Sciatic nerve (tissue), 2 donors: ENCODE measurements around the gene GCNT2. TPM values are rescaled to one million over a fixed set of nuclear protein-coding genes. Genes with fewer than 3 reads are reported as not detected.
"Not testable (repeated sequence)": the region's sequence is repeated elsewhere in the genome, so short reads cannot be mapped to it uniquely, and the experiment has no call there.

ENCODE experiments used
- ATAC-seq: fragments of 200-7000 bp; cut with Tn5 transposase; one replicate; pipeline ENCODE4 v1.9.1; 2020; ENCODE audit warnings: mild to moderate bottlenecking, moderate library complexity
- DNase-seq: peaks from one replicate; pipeline ENCODE4 v3.0.0-alpha.2; 2020; ENCODE audit warnings: low spot score
- intact Hi-C: fragments of 100-400 bp; cut with DNase I; formaldehyde crosslinking; loops from one replicate; pipeline ENCODE4 v1.14.2; 2022
- total RNA-seq: library from RNA; stranded (reverse); fragmentation: NEBNext Ultra II Directional; extraction: Animal tissue kit (Norgen Biotek cat#: 25700); gene quantifications from one replicate; pipeline ENCODE4 v1.2.1, GENCODE V29; 2021
- donor health status: DM: no; HTN: no; CAD: no.
- donor health status: DM: no; HTN: no; CAD: no.

GCNT2 gene
- total RNA-seq, 1 donor from 2014 or later: 2.6 TPM

GRCh38 chr6:10565913-10566312, 44.8 kb downstream of the GCNT2 start:
- DNase-seq: no peak
- no peak for ATAC-seq
- intact Hi-C loops: no loop called here

- intact Hi-C loops: no loop called here
- ATAC-seq (no peak), DNase-seq (no peak)
Measured at GRCh38 chr6:10567256-10568026, 46.3 kb downstream of the GCNT2 start.

GRCh38 chr6:10569392-10570127, 48.4 kb downstream of the GCNT2 start:
- intact Hi-C loops: no loop called here
- ATAC-seq (no peak), DNase-seq (no peak)

- ATAC-seq, intact Hi-C loops, DNase-seq: not testable (repeated sequence)
Measured at GRCh38 chr6:10575519-10575918, 54.4 kb downstream of the GCNT2 start.

- no peak for ATAC-seq
- intact Hi-C loops: no loop called here
- no peak for DNase-seq
Measured at GRCh38 chr6:10576226-10576625, 55.1 kb downstream of the GCNT2 start.

GRCh38 chr6:10577112-10577511, 56.0 kb downstream of the GCNT2 start:
- intact Hi-C loops: no loop called here
- DNase-seq (no peak), ATAC-seq (no peak)

- intact Hi-C loops: no loop called here
- DNase-seq: no peak
- no peak for ATAC-seq
Measured at GRCh38 chr6:10578723-10579122, 57.6 kb downstream of the GCNT2 start.

- DNase-seq (no peak), ATAC-seq (no peak)
- intact Hi-C loops: no loop called here
Measured at GRCh38 chr6:10579803-10580202, 58.7 kb downstream of the GCNT2 start.

- no peak for ATAC-seq
- no peak for DNase-seq
- intact Hi-C loops: no loop called here
Measured at GRCh38 chr6:10580570-10580969, 59.4 kb downstream of the GCNT2 start.

GRCh38 chr6:10581402-10581801, 60.3 kb downstream of the GCNT2 start:
- DNase-seq, intact Hi-C loops, ATAC-seq: not testable (repeated sequence)

GRCh38 chr6:10582774-10583508, 61.8 kb downstream of the GCNT2 start:
- ATAC-seq: no peak
- DNase-seq: no peak
- intact Hi-C loops: no loop called here

- DNase-seq: no peak
- ATAC-seq: no peak
- intact Hi-C loops: no loop called here
Measured at GRCh38 chr6:10583509-10583901, 62.4 kb downstream of the GCNT2 start.

GRCh38 chr6:10584607-10585006, 63.5 kb downstream of the GCNT2 start:
- ATAC-seq: no peak
- intact Hi-C loops: no loop called here
- no peak for DNase-seq

- intact Hi-C loops: no loop called here
- ATAC-seq: no peak
- DNase-seq: no peak
Measured at GRCh38 chr6:10585209-10585845, 64.2 kb downstream of the GCNT2 start.

- intact Hi-C loops: no loop called here
- DNase-seq: no peak
- ATAC-seq: no peak
Measured at GRCh38 chr6:10586302-10586701, 65.2 kb downstream of the GCNT2 start.

- DNase-seq: no peak
- no peak for ATAC-seq
- intact Hi-C loops: no loop called here
Measured at GRCh38 chr6:10587656-10588406, 66.7 kb downstream of the GCNT2 start.

- no peak for ATAC-seq
- no peak for DNase-seq
- intact Hi-C loops: no loop called here
Measured at GRCh38 chr6:10588562-10589428, 67.6 kb downstream of the GCNT2 start.

GRCh38 chr6:10589429-10589727, 68.2 kb downstream of the GCNT2 start:
- intact Hi-C loops: no loop called here
- ATAC-seq (no peak), DNase-seq (no peak)
